Measurements from ENCODE around the gene YIF1A. TPM values are rescaled to one million over a fixed set of nuclear protein-coding genes. Genes with fewer than 3 reads are reported as not detected.

YIF1A gene
- total RNA-seq, 5 donors from 2014 or later (not counting 1 experiment from before 2014, with no cell fraction given), result 24.5 to 63.3 (median 56.9) TPM

DNA sequence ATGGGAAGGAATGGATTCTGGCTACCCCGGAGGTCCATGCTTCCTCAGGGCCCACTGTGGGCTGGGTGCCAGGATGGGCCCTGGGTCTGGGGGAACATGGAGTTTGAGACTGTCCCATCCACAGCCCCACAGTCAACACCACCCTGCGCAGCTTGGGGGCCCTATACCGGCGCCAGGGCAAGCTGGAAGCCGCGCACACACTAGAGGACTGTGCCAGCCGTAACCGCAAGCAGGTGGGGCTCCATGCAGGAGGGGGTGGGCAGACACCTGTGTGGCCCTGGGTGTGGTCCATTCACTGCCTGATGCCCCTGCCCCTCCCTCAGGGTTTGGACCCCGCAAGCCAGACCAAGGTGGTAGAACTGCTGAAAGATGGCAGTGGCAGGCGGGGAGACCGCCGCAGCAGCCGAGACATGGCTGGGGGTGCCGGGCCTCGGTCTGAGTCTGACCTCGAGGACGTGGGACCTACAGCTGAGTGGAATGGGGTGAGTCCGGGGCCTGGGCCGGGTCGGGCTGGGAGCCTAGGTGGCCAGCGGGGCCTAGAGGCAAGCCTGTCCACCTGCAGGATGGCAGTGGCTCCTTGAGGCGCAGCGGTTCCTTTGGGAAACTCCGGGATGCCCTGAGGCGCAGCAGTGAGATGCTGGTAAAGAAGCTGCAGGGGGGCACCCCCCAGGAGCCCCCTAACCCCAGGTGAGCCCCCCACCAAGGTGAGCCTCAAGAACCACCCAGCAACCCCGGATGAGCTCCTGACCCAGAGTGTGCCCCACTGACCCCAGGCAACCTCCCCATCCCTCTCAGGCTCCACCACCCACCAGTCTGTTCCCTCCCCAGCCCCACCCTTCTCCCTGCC, 23.2 kb downstream of the YIF1A start:
- Mint-ChIP-seq H3K27me3 (no peaks in the 10 kb centered on the region), H3K36me3 (peaks cover 7% of the 10 kb centered on the region), H3K4me1 (peaks cover 29 to 32% (median 30%) of the 10 kb centered on the region in 3 donors), H3K4me3 (no peak overlapping the region), H3K27ac (no peak overlapping the region), H3K9me3 (no peaks in the 10 kb centered on the region)
- ATAC-seq (replicated peaks in 1 of 4) (no peak), DNase-seq (no peak)
- POLR2A ChIA-PET, result interaction anchor here in 1 of 2 donors (0.6 kb wide), 1 partner anchor 46 kb away, joined by 3 read pairs; no protein-coding TSS in a partner anchor
- no peak overlapping the region for H3K4me3 ChIP-seq (ENCODE audit: control insufficient read depth in 1 of 2, extremely low read depth in 1 of 2, low read length in 1 of 2)
- H3K4me1 ChIP-seq (ENCODE audit: control insufficient read depth in 1 of 2, extremely low read depth in 1 of 2, insufficient read depth in 2 of 2, low read length in 2 of 2), result peaks cover 6 to 36% of the 10 kb centered on the region in 2 experiments
- no peaks in the 10 kb centered on the region for H3K27me3 ChIP-seq (replicated peaks in 1 of 2; ENCODE audit: control insufficient read depth in 2 of 2, extremely low read depth in 1 of 2, insufficient read depth in 2 of 2, low read length in 1 of 2)
- 97% methylated on average over 20 of the region's 26 CpGs for WGBS (ENCODE audit: insufficient coverage)
- H3K9me3 ChIP-seq, result no peaks in the 10 kb centered on the region
- H3K27ac ChIP-seq (ENCODE audit: low read length), result no peak overlapping the region
- H3K36me3 ChIP-seq (ENCODE audit: control insufficient read depth in 2 of 2, extremely low read depth in 1 of 2, insufficient read depth in 1 of 2, low read length in 1 of 2), result peaks cover 14 to 51% of the 10 kb centered on the region in 2 donors
- CTCF ChIA-PET, result interaction anchor here in 1 of 2 donors (1.1 kb wide), 1 partner anchor 23 kb away, joined by 3 read pairs; the partner anchor contains the start of gene YIF1A

DNA sequence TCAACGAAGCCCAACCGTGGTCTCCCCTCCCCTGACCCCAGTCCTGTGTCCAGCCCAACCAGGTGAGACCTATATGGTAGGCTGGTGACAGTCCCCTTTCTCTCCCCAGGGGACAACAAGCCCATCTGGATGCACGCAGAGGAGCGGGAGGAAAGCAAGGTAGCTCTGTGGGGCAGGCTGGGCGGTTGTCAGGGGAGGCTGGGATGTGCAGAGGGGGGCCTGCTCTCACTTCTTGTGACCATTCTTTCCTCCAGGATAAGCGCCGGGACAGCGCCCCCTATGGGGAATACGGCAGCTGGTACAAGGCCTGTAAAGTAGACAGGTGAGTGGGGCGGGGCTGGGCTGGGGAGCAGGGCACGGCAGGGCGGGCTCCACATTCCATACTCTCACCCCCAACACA, 24.0 kb downstream of the YIF1A start:
- peaks cover 6 to 28% of the 10 kb centered on the region in 2 experiments for H3K4me1 ChIP-seq (ENCODE audit: control insufficient read depth in 1 of 2, extremely low read depth in 1 of 2, insufficient read depth in 2 of 2, low read length in 2 of 2)
- ATAC-seq (replicated peaks in 1 of 4) (no peak), DNase-seq (peak in 12 of 35 experiments; percentile 18 to 54 (median 32))
- no peak overlapping the region for H3K27ac ChIP-seq (ENCODE audit: low read length)
- peaks cover 17 to 52% of the 10 kb centered on the region in 2 donors for H3K36me3 ChIP-seq (ENCODE audit: control insufficient read depth in 2 of 2, extremely low read depth in 1 of 2, insufficient read depth in 1 of 2, low read length in 1 of 2)
- Mint-ChIP-seq H3K27me3 (no peaks in the 10 kb centered on the region), H3K36me3 (peaks cover 6% of the 10 kb centered on the region), H3K4me1 (peaks cover 23% of the 10 kb centered on the region in 3 donors), H3K27ac (no peak overlapping the region), H3K9me3 (no peaks in the 10 kb centered on the region), H3K4me3 (no peak overlapping the region)
- CTCF ChIA-PET, result interaction anchor here in 1 of 2 donors (0.6 kb wide), 1 partner anchor 73 kb away, joined by 3 read pairs; no protein-coding TSS in a partner anchor
- WGBS (ENCODE audit: insufficient coverage), result no CpG with 5 or more reads among the region's 12 CpGs
- H3K4me3 ChIP-seq (ENCODE audit: control insufficient read depth in 1 of 2, extremely low read depth in 1 of 2, low read length in 1 of 2), result no peak overlapping the region
- no peaks in the 10 kb centered on the region for H3K27me3 ChIP-seq (replicated peaks in 1 of 2; ENCODE audit: control insufficient read depth in 2 of 2, extremely low read depth in 1 of 2, insufficient read depth in 2 of 2, low read length in 1 of 2)
- POLR2A ChIA-PET, result no interaction called here
- H3K9me3 ChIP-seq, result no peaks in the 10 kb centered on the region

DNA sequence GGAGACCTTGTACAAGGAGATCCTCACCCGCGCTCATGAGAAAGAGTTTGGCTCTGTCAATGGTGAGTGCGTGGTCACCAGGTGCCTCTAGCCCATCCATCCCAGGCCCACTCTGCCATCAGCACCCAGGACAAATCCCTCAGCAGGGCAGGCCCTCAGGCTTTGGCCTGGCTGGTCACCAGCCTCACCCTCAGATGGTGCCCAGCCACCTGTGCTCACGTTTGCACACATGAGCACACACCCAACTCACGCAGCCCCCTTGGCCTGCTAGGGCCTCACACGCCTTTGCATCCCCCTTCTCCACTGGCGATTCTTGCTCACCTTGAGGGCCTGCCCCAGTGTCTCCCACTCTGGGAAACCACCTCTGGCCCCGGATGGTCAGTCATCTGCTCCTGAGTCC, 24.6 kb downstream of the YIF1A start:
- H3K4me1 Mint-ChIP-seq, result peaks cover 21 to 22% (median 22%) of the 10 kb centered on the region in 3 donors
- POLR2A ChIA-PET, result no interaction called here
- no peaks in the 10 kb centered on the region for H3K27me3 Mint-ChIP-seq
- Histone ChIP-seq H3K27ac (ENCODE audit: low read length) (no peak overlapping the region), H3K27me3 (replicated peaks in 1 of 2; ENCODE audit: control insufficient read depth in 2 of 2, extremely low read depth in 1 of 2, insufficient read depth in 2 of 2, low read length in 1 of 2) (no peaks in the 10 kb centered on the region), H3K4me1 (ENCODE audit: control insufficient read depth in 1 of 2, extremely low read depth in 1 of 2, insufficient read depth in 2 of 2, low read length in 2 of 2) (peaks cover 1 to 24% of the 10 kb centered on the region in 2 experiments), H3K36me3 (ENCODE audit: control insufficient read depth in 2 of 2, extremely low read depth in 1 of 2, insufficient read depth in 1 of 2, low read length in 1 of 2) (peaks cover 19 to 57% of the 10 kb centered on the region in 2 donors), H3K4me3 (ENCODE audit: control insufficient read depth in 1 of 2, extremely low read depth in 1 of 2, low read length in 1 of 2) (no peak overlapping the region), H3K9me3 (no peaks in the 10 kb centered on the region)
- WGBS (ENCODE audit: insufficient coverage), result 92% methylated on average over 8 of the region's 8 CpGs
- DNase-seq, result no peak
- H3K36me3 Mint-ChIP-seq, result peaks cover 10% of the 10 kb centered on the region
- H3K9me3 Mint-ChIP-seq, result no peaks in the 10 kb centered on the region
- no peak overlapping the region for H3K27ac Mint-ChIP-seq
- no peak for ATAC-seq (replicated peaks in 1 of 4)
- CTCF ChIA-PET, result interaction anchor here in 1 of 2 donors (0.6 kb wide), 1 partner anchor 73 kb away, joined by 3 read pairs; no protein-coding TSS in a partner anchor
- no peak overlapping the region for H3K4me3 Mint-ChIP-seq

DNA sequence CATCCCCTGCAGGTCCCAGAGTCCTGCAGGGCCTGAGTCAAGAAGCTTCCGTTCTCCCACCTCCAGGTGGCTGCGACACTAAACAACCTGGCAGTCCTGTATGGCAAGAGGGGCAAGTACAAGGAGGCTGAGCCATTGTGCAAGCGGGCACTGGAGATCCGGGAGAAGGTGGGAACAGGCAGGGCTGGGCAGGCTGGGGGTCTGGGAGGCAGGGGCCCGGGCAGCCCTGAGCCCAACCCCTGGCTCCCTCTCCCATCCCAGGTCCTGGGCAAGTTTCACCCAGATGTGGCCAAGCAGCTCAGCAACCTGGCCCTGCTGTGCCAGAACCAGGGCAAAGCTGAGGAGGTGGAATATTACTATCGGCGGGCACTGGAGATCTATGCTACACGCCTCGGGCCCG, 25.2 kb downstream of the YIF1A start:
- ATAC-seq (replicated peaks in 1 of 4), result no peak
- Mint-ChIP-seq H3K27ac (no peak overlapping the region), H3K36me3 (peaks cover 14% of the 10 kb centered on the region), H3K9me3 (no peaks in the 10 kb centered on the region), H3K4me3 (no peak overlapping the region), H3K27me3 (no peaks in the 10 kb centered on the region), H3K4me1 (peaks cover 23 to 24% (median 23%) of the 10 kb centered on the region in 3 donors)
- POLR2A ChIA-PET, result no interaction called here
- H3K9me3 ChIP-seq, result no peaks in the 10 kb centered on the region
- peaks cover 19 to 60% of the 10 kb centered on the region in 2 donors for H3K36me3 ChIP-seq (ENCODE audit: control insufficient read depth in 2 of 2, extremely low read depth in 1 of 2, insufficient read depth in 1 of 2, low read length in 1 of 2)
- no peaks in the 10 kb centered on the region for H3K27me3 ChIP-seq (replicated peaks in 1 of 2; ENCODE audit: control insufficient read depth in 2 of 2, extremely low read depth in 1 of 2, insufficient read depth in 2 of 2, low read length in 1 of 2)
- no peak overlapping the region for H3K27ac ChIP-seq (ENCODE audit: low read length)
- DNase-seq, result no peak
- H3K4me1 ChIP-seq (ENCODE audit: control insufficient read depth in 1 of 2, extremely low read depth in 1 of 2, insufficient read depth in 2 of 2, low read length in 2 of 2), result peaks cover 0 to 24% of the 10 kb centered on the region in 2 experiments
- H3K4me3 ChIP-seq (ENCODE audit: control insufficient read depth in 1 of 2, extremely low read depth in 1 of 2, low read length in 1 of 2), result no peak overlapping the region
- WGBS (ENCODE audit: insufficient coverage), result 97% methylated on average over 7 of the region's 10 CpGs
- CTCF ChIA-PET, result no interaction called here

DNA sequence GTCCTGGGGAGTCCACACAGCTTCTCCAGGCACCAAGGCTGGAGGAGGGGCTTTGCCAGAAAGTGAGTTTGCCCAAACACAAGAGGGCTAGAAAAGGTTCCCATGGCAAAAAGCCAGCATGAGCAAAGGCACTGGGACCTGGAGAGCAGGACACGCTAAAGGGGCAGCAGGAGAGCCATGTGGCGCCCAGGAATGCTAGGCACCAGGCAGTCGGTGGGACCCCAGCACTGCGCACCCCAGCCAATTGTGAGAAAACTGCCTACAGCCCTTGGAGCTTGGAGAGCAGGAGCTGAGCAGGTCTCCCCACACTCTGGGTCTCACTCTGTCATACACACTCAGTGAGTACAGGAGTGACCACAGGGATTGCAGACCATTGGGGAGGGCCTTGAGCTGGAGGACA, 25.7 kb downstream of the YIF1A start:
- ChIA-PET CTCF (no interaction called here), POLR2A (no interaction called here)
- DNase-seq, result no peak
- H3K27ac ChIP-seq (ENCODE audit: low read length), result no peak overlapping the region
- Mint-ChIP-seq H3K27ac (no peak overlapping the region), H3K4me3 (no peak overlapping the region), H3K4me1 (peaks cover 26 to 28% (median 27%) of the 10 kb centered on the region in 3 donors), H3K9me3 (no peaks in the 10 kb centered on the region), H3K27me3 (no peaks in the 10 kb centered on the region), H3K36me3 (peaks cover 14% of the 10 kb centered on the region)
- H3K4me3 ChIP-seq (ENCODE audit: control insufficient read depth in 1 of 2, extremely low read depth in 1 of 2, low read length in 1 of 2), result no peak overlapping the region
- no peak for ATAC-seq (replicated peaks in 1 of 4)
- no peaks in the 10 kb centered on the region for H3K9me3 ChIP-seq
- WGBS (ENCODE audit: insufficient coverage), result 95% methylated on average over 4 of the region's 4 CpGs
- H3K36me3 ChIP-seq (ENCODE audit: control insufficient read depth in 2 of 2, extremely low read depth in 1 of 2, insufficient read depth in 1 of 2, low read length in 1 of 2), result peaks cover 19 to 60% of the 10 kb centered on the region in 2 donors
- peaks cover 3 to 29% of the 10 kb centered on the region in 2 experiments for H3K4me1 ChIP-seq (ENCODE audit: control insufficient read depth in 1 of 2, extremely low read depth in 1 of 2, insufficient read depth in 2 of 2, low read length in 2 of 2)
- H3K27me3 ChIP-seq (replicated peaks in 1 of 2; ENCODE audit: control insufficient read depth in 2 of 2, extremely low read depth in 1 of 2, insufficient read depth in 2 of 2, low read length in 1 of 2), result no peaks in the 10 kb centered on the region

DNA sequence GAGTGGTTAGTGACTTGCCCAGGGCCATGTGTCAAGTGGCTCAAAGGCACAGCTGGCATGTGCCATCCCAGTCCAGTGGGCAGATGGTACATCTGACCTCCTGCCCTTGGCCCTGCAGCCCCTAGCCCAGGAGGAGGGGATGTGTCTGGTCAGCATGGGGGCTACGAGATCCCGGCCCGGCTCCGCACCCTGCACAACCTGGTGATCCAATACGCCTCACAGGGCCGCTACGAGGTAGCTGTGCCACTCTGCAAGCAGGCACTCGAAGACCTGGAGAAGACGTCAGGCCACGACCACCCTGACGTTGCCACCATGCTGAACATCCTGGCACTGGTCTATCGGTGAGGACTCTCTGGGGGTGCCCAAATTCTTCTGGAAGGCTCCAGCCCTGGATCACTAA, 26.2 kb downstream of the YIF1A start:
- Mint-ChIP-seq H3K9me3 (no peaks in the 10 kb centered on the region), H3K36me3 (peaks cover 14% of the 10 kb centered on the region)

More for the DNA sequence above, 26.2 kb downstream of the YIF1A start:
- Mint-ChIP-seq H3K27me3 (no peaks in the 10 kb centered on the region), H3K4me3 (no peak overlapping the region), H3K4me1 (peaks cover 21 to 22% (median 21%) of the 10 kb centered on the region in 3 donors), H3K27ac (no peak overlapping the region)
- peaks cover 19 to 60% of the 10 kb centered on the region in 2 donors for H3K36me3 ChIP-seq (ENCODE audit: control insufficient read depth in 2 of 2, extremely low read depth in 1 of 2, insufficient read depth in 1 of 2, low read length in 1 of 2)
- H3K4me3 ChIP-seq (ENCODE audit: control insufficient read depth in 1 of 2, extremely low read depth in 1 of 2, low read length in 1 of 2), result no peak overlapping the region
- WGBS (ENCODE audit: insufficient coverage), result 93% methylated on average over 12 of the region's 12 CpGs
- no peak for ATAC-seq (replicated peaks in 1 of 4)
- H3K4me1 ChIP-seq (ENCODE audit: control insufficient read depth in 1 of 2, extremely low read depth in 1 of 2, insufficient read depth in 2 of 2, low read length in 2 of 2), result peaks cover 3 to 27% of the 10 kb centered on the region in 2 experiments
- H3K27ac ChIP-seq (ENCODE audit: low read length), result no peak overlapping the region
- ChIA-PET CTCF (interaction anchor here in 1 of 2 donors (1.3 kb wide), 1 partner anchor 18 kb away, joined by 5 read pairs; no protein-coding TSS in a partner anchor), POLR2A (interaction anchor here in 1 of 2 donors (0.5 kb wide), 1 partner anchor 206 kb away, joined by 3 read pairs; no protein-coding TSS in a partner anchor)
- no peak for DNase-seq
- no peaks in the 10 kb centered on the region for H3K9me3 ChIP-seq
- H3K27me3 ChIP-seq (replicated peaks in 1 of 2; ENCODE audit: control insufficient read depth in 2 of 2, extremely low read depth in 1 of 2, insufficient read depth in 2 of 2, low read length in 1 of 2), result no peaks in the 10 kb centered on the region

Data from T-cell (primary cell).